C4-2B (cell line): ENCODE data around the gene CKB.

ENCODE experiments used
- H3K27ac ChIP-seq: fragments of 450-650 bp; 2 replicates; pipeline ENCODE4 v1.5.1; 2017
- ZFX ChIP-seq: fragments of 450-650 bp; IDR thresholded peaks from 2 replicates; pipeline ENCODE4 v1.6.1; 2017
- TF ChIP-seq, protein P1 (sequence below): fragments of 450-650 bp; conservative IDR thresholded peaks from 2 replicates; pipeline ENCODE4 v1.5.1; 2017; ENCODE audit warnings: mild to moderate bottlenecking

Gene CKB

DNA sequence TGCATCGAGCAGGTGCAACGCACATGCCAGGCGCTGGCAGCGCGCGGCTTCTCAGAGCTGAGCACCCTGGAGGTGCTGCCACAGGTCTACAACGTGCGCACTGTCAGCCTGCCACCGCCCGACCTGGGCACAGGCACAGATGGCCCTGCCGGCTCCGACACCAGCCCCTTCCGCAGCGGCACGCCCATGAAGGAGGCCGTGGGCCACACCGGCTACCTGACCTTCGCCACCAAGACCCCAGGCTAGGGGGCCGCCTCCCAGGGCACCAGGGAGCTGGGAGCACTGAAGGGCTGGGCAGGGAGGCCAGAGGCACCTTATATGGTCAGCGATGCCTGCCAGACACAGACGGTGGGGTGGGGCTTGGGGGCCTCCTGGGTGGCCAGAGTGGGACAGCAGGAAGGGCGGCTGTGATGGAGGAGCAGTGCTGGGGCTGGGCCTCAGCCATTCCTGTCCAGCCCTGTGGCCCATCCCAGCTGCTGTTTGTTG, 12.0 kb upstream of the CKB start:
- TF ChIP-seq, protein P1, sequence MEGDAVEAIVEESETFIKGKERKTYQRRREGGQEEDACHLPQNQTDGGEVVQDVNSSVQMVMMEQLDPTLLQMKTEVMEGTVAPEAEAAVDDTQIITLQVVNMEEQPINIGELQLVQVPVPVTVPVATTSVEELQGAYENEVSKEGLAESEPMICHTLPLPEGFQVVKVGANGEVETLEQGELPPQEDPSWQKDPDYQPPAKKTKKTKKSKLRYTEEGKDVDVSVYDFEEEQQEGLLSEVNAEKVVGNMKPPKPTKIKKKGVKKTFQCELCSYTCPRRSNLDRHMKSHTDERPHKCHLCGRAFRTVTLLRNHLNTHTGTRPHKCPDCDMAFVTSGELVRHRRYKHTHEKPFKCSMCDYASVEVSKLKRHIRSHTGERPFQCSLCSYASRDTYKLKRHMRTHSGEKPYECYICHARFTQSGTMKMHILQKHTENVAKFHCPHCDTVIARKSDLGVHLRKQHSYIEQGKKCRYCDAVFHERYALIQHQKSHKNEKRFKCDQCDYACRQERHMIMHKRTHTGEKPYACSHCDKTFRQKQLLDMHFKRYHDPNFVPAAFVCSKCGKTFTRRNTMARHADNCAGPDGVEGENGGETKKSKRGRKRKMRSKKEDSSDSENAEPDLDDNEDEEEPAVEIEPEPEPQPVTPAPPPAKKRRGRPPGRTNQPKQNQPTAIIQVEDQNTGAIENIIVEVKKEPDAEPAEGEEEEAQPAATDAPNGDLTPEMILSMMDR, result no peak
- TF ChIP-seq ZFX, result no peak
- H3K27ac ChIP-seq, result no peak overlapping the region

DNA sequence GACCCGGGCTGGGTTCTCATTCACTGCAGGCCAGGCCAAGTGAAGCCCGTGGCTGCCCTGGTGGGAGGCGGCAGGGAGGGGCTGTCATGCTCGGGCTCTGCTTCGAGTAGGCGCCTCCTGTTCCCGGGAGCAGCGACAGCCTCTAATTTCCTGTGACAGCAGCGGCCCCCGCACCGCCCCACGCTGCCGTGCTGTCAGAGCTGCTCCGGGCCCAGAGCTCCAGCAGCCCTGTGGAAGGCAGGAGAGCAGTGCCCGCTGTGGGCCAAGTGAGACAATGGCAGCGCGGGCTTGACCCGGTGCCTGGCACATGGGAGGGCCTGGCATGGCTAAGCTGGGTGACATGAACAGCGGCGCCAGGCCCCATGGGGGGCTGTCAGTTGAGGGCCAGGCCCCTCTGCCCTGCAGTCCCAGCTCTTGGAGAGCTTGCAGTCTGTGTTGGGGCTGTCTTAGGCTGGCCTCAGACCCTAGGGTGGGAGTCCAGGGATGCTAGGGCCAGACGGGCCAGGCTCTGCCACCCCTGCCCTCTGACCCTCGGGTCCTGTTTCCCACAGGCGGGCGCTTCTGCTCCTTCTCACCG, 11.5 kb upstream of the CKB start:
- TF ChIP-seq, protein P1, result no peak
- TF ChIP-seq ZFX, result no peak
- H3K27ac ChIP-seq, result no peak overlapping the region

DNA sequence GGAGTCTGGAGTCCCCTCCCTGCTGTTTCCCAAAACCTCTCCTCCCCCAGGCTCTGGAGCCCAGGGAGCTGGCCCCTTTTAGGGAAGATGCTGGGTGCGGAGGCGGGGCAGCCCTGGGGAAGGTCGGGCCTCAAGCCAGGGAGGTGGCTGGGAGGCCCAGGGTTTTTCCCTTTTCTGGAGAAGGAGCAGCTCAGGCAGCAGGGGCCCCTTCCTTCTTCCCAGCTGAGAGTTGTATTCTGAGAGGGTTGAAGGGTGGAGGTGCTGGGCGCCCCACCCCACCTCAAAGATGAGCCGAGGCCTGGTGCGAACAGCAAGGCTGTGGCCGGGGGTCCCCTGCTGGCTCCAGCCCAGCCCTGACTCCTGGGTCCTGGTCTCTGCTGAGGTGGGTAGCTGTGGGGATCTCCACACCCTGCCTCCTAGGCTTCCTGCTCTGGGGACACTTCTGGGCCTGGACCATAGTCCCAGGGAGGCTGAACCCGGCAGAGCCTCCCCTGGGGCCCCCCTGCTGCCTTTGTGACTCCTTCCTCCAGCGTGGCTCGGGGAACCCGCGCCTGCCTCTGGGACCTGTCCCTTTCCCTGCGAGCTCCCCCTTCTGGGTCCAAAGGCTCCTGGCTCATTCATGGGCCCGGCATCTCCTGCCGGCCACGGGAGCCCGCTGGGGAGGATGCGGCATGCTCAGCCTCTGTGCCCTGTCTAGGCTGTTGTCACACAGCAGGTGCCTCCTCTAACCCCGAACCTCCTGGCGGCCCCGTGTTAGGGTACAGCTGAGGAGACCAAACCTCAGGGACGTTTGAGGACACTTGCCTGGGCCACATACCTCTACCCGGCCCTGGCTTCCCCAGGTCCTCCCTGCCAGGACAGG, 10.7 kb upstream of the CKB start:
- no peak overlapping the region for H3K27ac ChIP-seq
- TF ChIP-seq, protein P1, result no peak
- TF ChIP-seq ZFX, result no peak

DNA sequence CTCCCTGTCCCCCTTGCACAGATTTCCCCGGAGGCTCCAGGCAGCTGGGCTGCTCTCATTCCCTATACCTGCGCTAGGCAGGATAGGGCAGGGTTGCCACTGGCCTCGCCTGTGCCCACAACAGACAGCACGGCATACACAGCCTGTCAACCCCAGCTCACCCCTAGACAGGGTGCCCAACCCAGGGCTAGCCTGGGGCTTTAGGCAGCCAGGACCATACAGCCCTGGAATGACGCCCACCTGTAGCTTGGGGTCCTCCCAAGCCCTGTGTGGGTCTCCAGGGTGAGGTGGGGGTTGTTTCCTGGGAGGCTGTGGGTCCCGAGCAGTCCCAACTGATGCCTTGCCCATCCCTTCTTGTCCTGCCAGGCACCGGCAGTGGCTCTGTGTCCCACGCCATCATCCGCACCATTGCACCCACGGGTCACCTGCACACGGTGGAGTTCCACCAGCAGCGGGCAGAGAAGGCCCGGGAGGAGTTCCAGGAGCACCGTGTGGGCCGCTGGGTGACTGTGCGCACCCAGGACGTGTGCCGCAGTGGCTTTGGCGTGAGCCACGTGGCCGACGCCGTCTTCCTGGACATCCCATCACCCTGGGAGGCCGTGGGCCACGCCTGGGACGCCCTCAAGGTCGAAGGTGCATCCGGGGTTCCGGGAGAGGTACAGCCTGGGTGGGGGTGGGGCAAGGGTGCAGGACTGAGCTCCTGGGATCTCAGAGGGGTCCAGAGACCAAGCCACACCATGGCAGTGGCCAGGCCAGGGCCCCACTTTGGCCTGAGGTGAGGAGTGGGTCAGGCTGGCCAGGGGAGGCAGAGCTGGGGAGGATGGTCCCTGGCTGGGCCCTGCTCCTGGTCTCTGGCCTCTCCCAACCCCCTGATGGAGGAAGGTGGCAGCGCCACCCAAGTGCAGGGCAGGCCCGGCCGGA, 9.8 kb upstream of the CKB start:
- no peak overlapping the region for H3K27ac ChIP-seq

DNA sequence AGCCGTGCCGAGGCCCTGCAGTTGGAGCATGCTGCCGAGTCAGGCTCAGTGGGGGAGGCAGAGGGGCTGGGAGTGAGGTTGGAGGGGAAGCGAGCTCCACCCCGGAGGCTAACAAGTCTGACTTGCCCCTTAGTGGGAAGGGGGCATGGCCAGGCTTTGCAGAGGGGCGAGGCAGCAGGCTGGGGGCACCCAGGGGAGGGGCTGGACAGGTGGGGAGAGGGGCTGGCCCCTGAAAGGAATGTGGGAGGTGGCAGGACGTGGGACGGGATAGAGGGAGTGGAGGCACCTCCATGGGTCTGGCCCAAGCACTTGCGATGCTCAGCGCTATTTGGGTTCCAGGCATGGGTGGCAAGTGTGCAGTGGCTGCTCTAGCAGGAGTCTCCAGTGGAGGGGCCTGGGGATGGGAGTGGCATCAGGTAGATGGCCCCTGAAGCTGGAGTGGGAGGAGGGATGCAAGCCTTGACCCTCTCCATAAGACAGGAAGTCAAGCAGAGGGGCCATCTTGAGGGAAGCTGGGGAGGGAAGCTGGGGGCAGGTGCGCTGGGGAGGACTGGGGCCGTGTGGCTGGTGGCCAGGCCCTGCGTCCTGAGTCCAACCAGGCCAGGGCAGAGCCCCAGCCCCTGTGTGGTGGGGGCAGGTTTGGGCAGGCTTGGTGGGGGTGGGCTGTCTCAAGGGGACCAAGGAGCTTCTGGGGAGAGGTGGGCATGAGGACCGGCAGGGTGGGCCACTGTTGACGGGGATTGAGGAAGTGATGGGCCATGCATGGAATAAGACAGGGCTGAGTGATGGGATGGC, 9.0 kb upstream of the CKB start:
- no peak overlapping the region for H3K27ac ChIP-seq
- no peak for TF ChIP-seq ZFX
- TF ChIP-seq, protein P1, result no peak

More for the DNA sequence above, 9.8 kb upstream of the CKB start:
- TF ChIP-seq ZFX, result no peak
- TF ChIP-seq, protein P1, result no peak

DNA sequence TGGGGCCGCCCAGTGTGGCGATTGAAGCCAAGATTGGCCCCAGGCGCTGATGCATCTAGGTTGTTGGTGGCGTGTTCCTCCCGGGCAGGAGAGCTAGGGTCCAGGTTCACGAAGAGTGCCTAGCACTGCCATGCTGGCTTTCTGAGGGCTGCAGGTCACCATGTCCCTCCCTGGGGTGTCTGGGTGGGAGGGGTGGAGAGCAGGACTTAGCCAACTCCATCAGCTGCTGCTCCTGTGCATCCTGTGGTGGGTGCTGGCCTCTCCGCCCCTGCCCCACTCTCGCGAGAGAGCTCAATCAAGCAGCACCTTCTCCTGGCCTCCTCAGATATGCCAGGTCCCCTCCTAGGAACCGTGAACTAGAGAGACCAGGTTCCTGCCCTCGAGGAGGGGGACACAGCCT, 8.2 kb upstream of the CKB start:
- no peak for TF ChIP-seq ZFX
- TF ChIP-seq, protein P1, result no peak
- no peak overlapping the region for H3K27ac ChIP-seq
